NT2/D1 (cell line): ENCODE data around the gene IMPA2.
"Not testable (repeated sequence)": the region's sequence is repeated elsewhere in the genome, so short reads cannot be mapped to it uniquely, and the experiment has no call there.

Source experiments
- DNase-seq: peaks from one replicate; pipeline ENCODE4 v3.0.0-alpha.2; 2011; ENCODE audit warnings: low read depth, low spot score
- H3K27me3 ChIP-seq: 2 replicates; pipeline ENCODE4 v1.6.0; 2011; ENCODE audit warnings: mild to moderate bottlenecking; ENCODE audit not compliant: insufficient read length, insufficient read depth
- H3K36me3 ChIP-seq: 2 replicates; pipeline ENCODE4 v1.6.1; 2011; ENCODE audit warnings: mild to moderate bottlenecking, low read length, mixed read lengths; ENCODE audit not compliant: insufficient read depth, insufficient read length
- H3K4me1 ChIP-seq: 2 replicates; pipeline ENCODE4 v1.5.1; 2011; ENCODE audit not compliant: insufficient read depth, insufficient read length
- H3K4me3 ChIP-seq: 2 replicates; pipeline ENCODE4 v1.5.1; 2011; ENCODE audit warnings: low read depth; ENCODE audit not compliant: insufficient read length
- H3K9ac ChIP-seq: 2 replicates; pipeline ENCODE4 v1.6.0; 2011; ENCODE audit warnings: low read depth; ENCODE audit not compliant: insufficient read length
- H3K9me3 ChIP-seq: 2 replicates; pipeline ENCODE4 v1.5.1; 2011; ENCODE audit warnings: mild to moderate bottlenecking, low read length; ENCODE audit not compliant: insufficient read depth
- SUZ12 ChIP-seq: IDR thresholded peaks from 2 replicates; pipeline ENCODE4 v1.6.1; 2011; ENCODE audit not compliant: insufficient read length, insufficient read depth; ENCODE audit errors: extremely low read depth
- YY1 ChIP-seq: IDR thresholded peaks from 2 replicates; pipeline ENCODE4 v1.6.1; 2011; ENCODE audit not compliant: insufficient read length, insufficient read depth
- ZNF274 ChIP-seq: IDR thresholded peaks from 2 replicates; pipeline ENCODE4 v1.6.1; 2011; ENCODE audit warnings: mild to moderate bottlenecking, low read depth, low read length

The IMPA2 gene

DNA sequence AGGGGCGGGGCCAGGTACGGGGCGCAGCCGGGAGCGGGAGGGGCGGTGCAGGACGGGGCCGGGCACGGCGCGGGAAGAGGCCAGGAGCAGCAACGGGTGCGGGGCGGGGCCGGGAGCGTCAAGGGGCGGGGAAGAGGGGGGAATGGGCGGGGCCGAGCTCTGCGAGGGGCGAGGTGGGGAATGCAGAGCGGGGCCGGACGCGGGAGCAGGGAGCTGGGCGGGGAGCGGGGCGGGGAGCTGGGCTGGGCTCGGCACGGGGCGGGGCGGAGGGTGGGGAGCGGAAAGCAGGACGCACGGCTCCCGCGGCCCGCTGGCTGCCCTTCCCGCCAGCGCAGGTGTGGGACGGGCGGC is at the start of gene IMPA2:
Gene IMPA2, plus strand, starts transcription at position 316 of the 351 bp plus-strand sequence. CDS start 163 bp downstream, outside the sequence.
- H3K9me3 ChIP-seq, result no peaks in the 10 kb centered on the region
- TF ChIP-seq ZNF274 (no peak), SUZ12 (no peak), YY1 (no peak)
- peak within 1 kb of the TSS; percentile 72 for H3K4me3 ChIP-seq
- H3K36me3 ChIP-seq, result peaks cover 13% of the 10 kb centered on the region
- peaks cover 5% of the 10 kb centered on the region for H3K4me1 ChIP-seq
- H3K9ac ChIP-seq, result peak within 1 kb of the TSS; percentile 83
- H3K27me3 ChIP-seq, result no peaks in the 10 kb centered on the region
- DNase-seq, result no peak

DNA sequence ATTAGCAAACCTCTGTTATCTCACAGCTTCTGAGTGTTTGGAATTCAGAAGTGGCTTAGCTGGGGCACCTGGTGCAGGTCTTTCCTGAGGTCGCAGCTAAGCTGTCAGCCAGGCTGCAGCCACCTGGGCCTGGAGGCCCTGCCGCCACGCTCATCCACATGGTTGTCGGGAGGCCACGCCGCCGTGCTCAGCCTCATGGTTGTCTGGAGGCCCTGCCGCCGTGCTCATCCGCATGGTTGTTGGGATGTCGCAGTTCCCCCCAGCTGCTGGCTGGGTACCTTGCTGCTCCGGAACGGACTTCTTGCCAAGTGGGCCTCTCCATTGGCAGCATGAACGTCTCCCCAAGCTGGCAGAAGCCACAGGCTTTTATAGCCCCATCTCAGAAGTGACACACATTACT is 48.9 kb upstream of the IMPA2 start:
- no peaks in the 10 kb centered on the region for H3K27me3 ChIP-seq
- no peak overlapping the region for H3K9ac ChIP-seq
- H3K4me1 ChIP-seq, result no peaks in the 10 kb centered on the region
- no peaks in the 10 kb centered on the region for H3K36me3 ChIP-seq
- TF ChIP-seq ZNF274, result no peak
- no peak for TF ChIP-seq SUZ12
- no peak for TF ChIP-seq YY1
- DNase-seq, result no peak
- H3K9me3 ChIP-seq, result no peaks in the 10 kb centered on the region
- H3K4me3 ChIP-seq, result no peak overlapping the region

DNA sequence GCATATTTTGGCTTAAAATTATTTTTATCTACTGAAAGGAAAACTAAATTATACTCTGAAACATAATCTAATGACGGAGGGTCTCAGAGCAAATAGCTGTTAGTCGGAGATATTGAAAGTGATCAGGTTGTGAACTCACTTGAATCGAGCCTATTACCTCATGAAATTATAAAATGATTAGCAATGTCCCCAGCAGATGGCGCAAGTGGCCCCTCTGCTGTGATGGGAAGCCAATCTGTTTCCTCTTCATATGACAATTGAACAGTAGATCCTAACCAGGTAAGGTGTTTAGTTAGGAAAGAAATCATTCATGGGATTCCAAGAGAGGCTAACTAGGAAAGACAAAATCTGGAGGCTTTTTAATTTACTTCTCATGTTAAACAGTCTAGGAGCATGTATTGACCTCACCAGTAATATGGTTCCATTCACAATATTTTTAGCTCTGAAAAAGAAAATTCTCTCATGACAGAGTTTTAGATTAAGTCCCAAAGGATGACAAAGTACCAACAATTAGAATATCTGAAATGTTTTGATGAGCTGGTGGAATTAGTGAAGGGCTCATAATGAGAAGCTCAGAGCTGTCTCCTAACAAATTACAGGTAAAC is 43.3 kb upstream of the IMPA2 start:
- TF ChIP-seq YY1 (no peak), ZNF274 (no peak), SUZ12 (no peak)
- no peak for DNase-seq
- Histone ChIP-seq H3K9ac (no peak overlapping the region), H3K27me3 (no peaks in the 10 kb centered on the region), H3K4me3 (no peak overlapping the region), H3K36me3 (no peaks in the 10 kb centered on the region), H3K4me1 (no peaks in the 10 kb centered on the region), H3K9me3 (no peaks in the 10 kb centered on the region)

DNA sequence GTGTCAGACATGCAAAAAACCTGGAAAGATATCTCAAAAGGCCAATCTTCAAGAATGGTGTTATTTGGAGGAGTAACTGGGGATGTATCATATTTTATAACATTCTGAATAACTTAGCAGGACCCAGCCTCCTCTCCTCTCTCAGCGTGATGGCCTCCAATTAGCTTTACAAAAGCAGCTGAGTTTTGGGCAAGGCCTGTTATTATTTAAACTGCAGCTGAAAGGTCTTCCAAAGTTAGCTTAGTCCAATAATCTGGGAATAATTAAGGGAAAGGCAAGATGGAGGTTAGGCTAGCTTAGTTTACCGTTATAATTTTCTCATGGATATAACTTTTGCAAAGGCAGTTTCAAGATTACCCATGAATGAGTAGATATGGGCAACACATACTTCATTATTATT is 40.4 kb upstream of the IMPA2 start:
- no peaks in the 10 kb centered on the region for H3K4me1 ChIP-seq
- no peaks in the 10 kb centered on the region for H3K36me3 ChIP-seq

DNA sequence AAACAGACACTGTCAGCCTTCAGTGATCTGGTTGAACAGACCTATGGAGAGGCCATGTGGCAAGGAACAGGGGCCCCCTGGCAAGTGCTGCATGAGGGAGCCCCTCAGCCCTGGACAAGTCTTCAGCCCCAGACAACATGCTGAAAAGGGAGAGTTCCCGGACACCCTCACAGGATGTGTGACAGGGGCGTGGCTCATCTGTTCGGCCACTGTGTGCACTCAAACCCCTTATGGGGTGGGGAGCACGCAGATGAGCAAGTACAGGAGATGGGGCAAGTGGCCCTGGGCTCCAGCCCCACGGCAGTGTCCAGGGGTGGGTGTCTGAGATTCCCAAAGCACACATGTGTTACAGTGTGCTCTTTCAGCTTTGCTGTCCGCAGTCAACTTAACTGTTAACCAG is 37.8 kb upstream of the IMPA2 start:
- no peak for DNase-seq
- Histone ChIP-seq H3K36me3 (no peaks in the 10 kb centered on the region), H3K9me3 (no peaks in the 10 kb centered on the region), H3K4me1 (no peaks in the 10 kb centered on the region), H3K4me3 (no peak overlapping the region), H3K9ac (no peak overlapping the region), H3K27me3 (no peaks in the 10 kb centered on the region)
- no peak for TF ChIP-seq YY1
- TF ChIP-seq ZNF274, result no peak

More for the DNA sequence above, 40.4 kb upstream of the IMPA2 start:
- Histone ChIP-seq H3K9me3 (no peaks in the 10 kb centered on the region), H3K4me3 (no peak overlapping the region), H3K27me3 (no peaks in the 10 kb centered on the region), H3K9ac (no peak overlapping the region)
- TF ChIP-seq YY1 (no peak), ZNF274 (no peak), SUZ12 (no peak)
- DNase-seq, result no peak

DNA sequence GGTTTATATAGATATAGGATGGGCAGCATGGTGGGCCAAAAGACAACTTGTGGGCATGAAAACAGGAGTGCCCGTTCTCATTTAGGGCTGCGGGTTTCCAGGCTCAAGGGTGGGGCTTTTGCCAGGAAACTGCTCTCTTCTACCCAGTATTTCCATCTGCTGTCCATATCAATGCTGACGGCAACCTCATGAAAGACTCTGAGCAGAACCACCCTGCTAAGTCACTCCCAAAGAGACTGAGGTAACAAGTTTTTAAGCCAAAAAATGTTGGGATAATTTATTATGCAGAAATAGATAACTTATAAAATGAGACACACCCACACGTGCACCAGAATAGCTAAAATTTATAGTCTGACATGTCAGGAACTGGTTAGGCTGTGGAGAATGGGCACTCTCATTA is 37.1 kb upstream of the IMPA2 start:
- no peaks in the 10 kb centered on the region for H3K4me1 ChIP-seq
- DNase-seq, result no peak
- no peak overlapping the region for H3K4me3 ChIP-seq
- no peak overlapping the region for H3K9ac ChIP-seq
- H3K36me3 ChIP-seq, result no peaks in the 10 kb centered on the region
- TF ChIP-seq SUZ12 (no peak), ZNF274 (no peak), YY1 (no peak)
- no peaks in the 10 kb centered on the region for H3K9me3 ChIP-seq
- H3K27me3 ChIP-seq, result no peaks in the 10 kb centered on the region

DNA sequence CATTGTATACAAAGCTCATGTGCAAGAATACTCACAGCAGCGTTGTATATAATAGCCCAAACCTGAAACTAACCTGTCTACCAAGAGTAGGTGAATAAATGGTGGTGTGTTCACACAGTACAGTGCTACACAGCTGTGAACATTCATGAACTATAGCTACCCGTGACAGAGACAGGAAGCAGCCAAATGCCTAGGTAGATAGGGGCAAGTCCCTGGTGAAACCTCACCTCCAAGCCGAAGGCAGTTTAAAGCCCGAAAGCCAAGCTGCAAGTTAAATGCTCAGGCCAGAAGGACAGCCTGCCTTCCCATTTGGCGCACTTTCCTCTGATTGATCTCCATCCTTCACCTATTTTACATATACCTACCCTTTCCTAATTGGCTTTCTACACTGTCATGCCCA is 36.5 kb upstream of the IMPA2 start:
- DNase-seq, result no peak
- TF ChIP-seq YY1, result no peak
- no peak for TF ChIP-seq ZNF274
- TF ChIP-seq SUZ12, result no peak
- Histone ChIP-seq H3K36me3 (no peaks in the 10 kb centered on the region), H3K4me3 (no peak overlapping the region), H3K9me3 (no peaks in the 10 kb centered on the region), H3K27me3 (no peaks in the 10 kb centered on the region), H3K9ac (no peak overlapping the region), H3K4me1 (no peaks in the 10 kb centered on the region)

DNA sequence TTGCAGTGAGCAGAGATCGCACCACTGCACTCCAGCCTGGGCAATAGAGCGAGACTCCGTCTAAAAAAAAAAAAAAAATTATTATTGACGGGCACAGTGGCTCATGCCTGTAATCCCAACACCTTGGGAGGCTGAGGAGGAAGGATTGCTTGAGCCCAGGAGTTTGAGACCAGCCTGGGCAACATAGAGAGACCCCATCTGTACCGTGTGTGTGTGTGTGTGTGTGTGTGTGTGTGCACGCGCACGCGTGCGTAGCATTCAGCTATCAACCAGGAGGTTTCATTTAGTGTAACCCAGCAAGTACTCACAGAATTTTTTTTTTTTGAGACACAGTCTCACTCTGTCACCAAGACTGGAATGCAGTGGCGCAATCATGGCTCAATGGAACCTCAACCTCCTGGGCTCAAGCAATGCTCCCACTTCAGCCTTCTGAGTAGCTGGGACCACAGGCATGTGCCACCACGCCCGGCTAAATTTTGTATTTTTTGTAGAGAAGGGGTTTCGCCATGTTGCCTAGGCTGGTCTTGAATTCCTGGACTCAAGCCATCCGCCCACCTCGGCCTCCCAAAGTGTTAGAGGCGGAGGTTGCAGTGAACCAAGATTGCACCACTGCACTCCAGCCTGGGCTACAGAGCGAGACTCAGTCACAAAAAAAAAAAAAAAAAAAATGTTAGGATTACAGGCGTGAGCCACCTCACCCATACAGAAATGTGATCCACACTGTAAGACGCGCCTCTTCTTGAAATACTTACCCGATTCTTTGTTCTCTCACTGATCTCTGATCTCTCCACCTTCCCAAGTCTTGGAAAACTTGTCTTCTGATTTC is 35.3 kb upstream of the IMPA2 start:
- not testable (repeated sequence) for H3K27me3 ChIP-seq, H3K9me3 ChIP-seq, H3K4me1 ChIP-seq, H3K36me3 ChIP-seq, H3K9ac ChIP-seq, DNase-seq, H3K4me3 ChIP-seq
